GM19397 (cell line): ENCODE results near the gene SLC1A5.

ENCODE experiments used
- ATAC-seq: cut with Tn5 transposase; IDR thresholded peaks from one replicate; pipeline ENCODE4 v1.9.1; 2021; ENCODE audit warnings: mild to moderate bottlenecking, moderate library complexity; ENCODE audit not compliant: unreplicated experiment

The SLC1A5 gene

GRCh38 chr19:46726971-46727501 is 61.4 kb downstream of the SLC1A5 start:
- no peak for ATAC-seq

- no peak for ATAC-seq
Observed at GRCh38 chr19:46726551-46726950, 61.8 kb downstream of the SLC1A5 start.

DNA sequence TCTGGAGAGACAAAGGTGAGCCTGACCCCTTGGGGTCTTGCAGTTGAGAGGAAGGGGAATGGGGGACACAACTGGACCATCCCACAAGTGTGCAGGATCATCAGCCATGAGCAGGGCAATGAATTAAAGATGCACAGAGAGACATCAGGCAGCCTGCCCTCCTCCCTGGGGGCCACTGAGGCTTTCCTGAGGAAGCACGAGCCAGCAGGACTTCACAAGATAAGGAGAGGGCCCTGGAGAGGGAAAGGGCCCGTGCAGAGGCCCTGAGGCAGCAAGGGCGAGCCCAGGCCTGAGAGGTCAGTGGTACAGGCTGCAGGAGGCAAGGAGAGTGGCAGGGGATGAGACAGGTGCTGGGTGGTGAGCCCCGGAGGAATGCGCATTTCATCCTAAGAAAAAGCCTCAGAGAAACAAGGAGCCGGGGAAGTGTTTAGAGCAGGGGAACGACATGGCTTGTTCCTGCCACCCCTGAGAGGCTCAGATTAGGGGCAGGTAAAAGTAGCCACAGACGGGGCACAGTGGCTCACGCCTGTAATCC is 62.5 kb downstream of the SLC1A5 start:
- no peak for ATAC-seq

DNA sequence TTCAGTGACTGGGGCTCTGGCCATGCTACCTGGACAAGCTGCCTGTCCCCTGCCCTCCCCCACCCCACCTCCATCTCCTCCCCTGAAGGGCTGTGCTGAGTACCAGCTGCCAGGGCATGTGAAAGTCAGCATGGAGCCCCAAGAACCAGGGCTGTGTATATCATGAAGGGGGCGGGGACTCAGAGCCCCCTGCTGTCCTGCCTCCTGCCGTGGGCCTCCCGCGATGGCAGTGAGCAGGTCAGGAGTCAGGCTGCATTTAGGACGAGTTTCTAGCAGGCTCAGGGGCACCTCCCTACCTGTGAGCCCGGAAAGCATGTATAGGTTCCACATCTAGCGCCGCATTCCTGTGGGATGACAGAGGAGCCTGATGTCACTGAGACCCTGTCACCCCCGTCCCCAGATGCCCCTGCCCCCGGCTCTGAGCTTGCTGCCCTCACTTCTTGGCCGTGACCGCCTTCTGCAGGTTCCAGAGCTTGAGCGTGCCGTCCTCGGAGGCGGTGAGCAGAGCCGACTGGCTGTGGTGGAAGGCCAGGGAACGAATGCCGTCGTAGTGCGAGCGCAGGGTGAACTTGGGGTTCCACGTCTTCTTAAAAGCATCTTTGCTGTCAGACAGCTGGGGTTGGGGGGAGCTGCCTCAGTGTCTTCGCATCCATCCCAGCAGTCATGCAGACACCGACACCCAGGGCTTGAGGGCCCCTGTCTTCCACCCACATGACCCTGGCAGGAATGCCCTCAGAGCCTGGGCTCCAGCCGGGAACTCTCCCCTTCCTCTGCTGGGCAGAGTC is 63.2 kb downstream of the SLC1A5 start:
- ATAC-seq: no peak
